DOHH2 (cell line): ENCODE results near the gene HDAC6.
"Not testable (repeated sequence)": the region's sequence is repeated elsewhere in the genome, so short reads cannot be mapped to it uniquely, and the experiment has no call there.

ENCODE experiments used
- H3F3A ChIP-seq: fragments of 200-600 bp; sonication (generic), shearing (Covaris generic); 2 replicates; pipeline ENCODE4 v1.6.0; 2016; ENCODE audit warnings: antibody characterized with exemption, mild to moderate bottlenecking; ENCODE audit not compliant: control insufficient read depth, insufficient read depth
- H3K27ac ChIP-seq: fragments of 200-600 bp; sonication (generic); 2 replicates; pipeline ENCODE4 v1.5.1; 2014; ENCODE audit warnings: low read depth, mild to moderate bottlenecking, low read length, moderate library complexity
- H3K27me3 ChIP-seq: fragments of 200-600 bp; sonication (generic); 2 replicates; pipeline ENCODE4 v1.6.1; 2014; ENCODE audit warnings: mild to moderate bottlenecking, low read length, mixed read lengths; ENCODE audit not compliant: control insufficient read depth
- H3K36me3 ChIP-seq: fragments of 200-600 bp; sonication (generic); 2 replicates; pipeline ENCODE4 v1.6.1; 2014; ENCODE audit warnings: mild to moderate bottlenecking, low read length, moderate library complexity, mixed read lengths; ENCODE audit not compliant: control insufficient read depth
- H3K4me1 ChIP-seq: fragments of 200-600 bp; sonication (generic); 2 replicates; pipeline ENCODE4 v1.6.1; 2014; ENCODE audit warnings: mild to moderate bottlenecking, low read length, mixed read lengths; ENCODE audit not compliant: control insufficient read depth
- H3K4me2 ChIP-seq: fragments of 200-600 bp; sonication (generic); 2 replicates; pipeline ENCODE4 v1.6.0; 2014; ENCODE audit warnings: mild to moderate bottlenecking, low read length, moderate library complexity
- H3K4me3 ChIP-seq: fragments of 200-600 bp; sonication (generic); 2 replicates; pipeline ENCODE4 v1.5.1; 2014; ENCODE audit warnings: mild to moderate bottlenecking, low read length, mixed read lengths
- H3K79me2 ChIP-seq: fragments of 200-600 bp; sonication (generic); 2 replicates; pipeline ENCODE4 v1.6.1; 2014; ENCODE audit warnings: mild to moderate bottlenecking, low read length, mixed read lengths; ENCODE audit not compliant: control insufficient read depth
- H3K9me2 ChIP-seq: fragments of 200-600 bp; sonication (generic); replicated peaks from 2 replicates; pipeline ENCODE4 v1.6.1; 2014; ENCODE audit warnings: mild to moderate bottlenecking, low read length, mixed read lengths; ENCODE audit not compliant: control insufficient read depth
- H3K9me3 ChIP-seq: fragments of 200-600 bp; sonication (generic); 2 replicates; pipeline ENCODE4 v1.6.1; 2014; ENCODE audit warnings: antibody characterized with exemption, low read length, mixed read lengths; ENCODE audit not compliant: control insufficient read depth, insufficient read depth
- H4K20me1 ChIP-seq: fragments of 200-600 bp; sonication (generic); 2 replicates; pipeline ENCODE4 v1.6.0; 2014; ENCODE audit warnings: low read depth, mild to moderate bottlenecking, antibody characterized with exemption, low read length, moderate library complexity; ENCODE audit not compliant: control insufficient read depth, insufficient read depth
- EZH2phosphoT487 ChIP-seq: fragments of 200-600 bp; sonication (generic); IDR thresholded peaks from 2 replicates; pipeline ENCODE4 v1.6.1; 2017; ENCODE audit warnings: borderline replicate concordance, mild to moderate bottlenecking, antibody characterized with exemption, low read length, moderate library complexity, mixed read lengths
- TF ChIP-seq, protein P1 (sequence below): fragments of 200-600 bp; sonication (generic); IDR thresholded peaks from one replicate; pipeline ENCODE4 v1.5.1; 2014; ENCODE audit warnings: antibody characterized with exemption, mild to moderate bottlenecking, low read depth, low read length; ENCODE audit not compliant: poor library complexity, severe bottlenecking

HDAC6 gene

DNA sequence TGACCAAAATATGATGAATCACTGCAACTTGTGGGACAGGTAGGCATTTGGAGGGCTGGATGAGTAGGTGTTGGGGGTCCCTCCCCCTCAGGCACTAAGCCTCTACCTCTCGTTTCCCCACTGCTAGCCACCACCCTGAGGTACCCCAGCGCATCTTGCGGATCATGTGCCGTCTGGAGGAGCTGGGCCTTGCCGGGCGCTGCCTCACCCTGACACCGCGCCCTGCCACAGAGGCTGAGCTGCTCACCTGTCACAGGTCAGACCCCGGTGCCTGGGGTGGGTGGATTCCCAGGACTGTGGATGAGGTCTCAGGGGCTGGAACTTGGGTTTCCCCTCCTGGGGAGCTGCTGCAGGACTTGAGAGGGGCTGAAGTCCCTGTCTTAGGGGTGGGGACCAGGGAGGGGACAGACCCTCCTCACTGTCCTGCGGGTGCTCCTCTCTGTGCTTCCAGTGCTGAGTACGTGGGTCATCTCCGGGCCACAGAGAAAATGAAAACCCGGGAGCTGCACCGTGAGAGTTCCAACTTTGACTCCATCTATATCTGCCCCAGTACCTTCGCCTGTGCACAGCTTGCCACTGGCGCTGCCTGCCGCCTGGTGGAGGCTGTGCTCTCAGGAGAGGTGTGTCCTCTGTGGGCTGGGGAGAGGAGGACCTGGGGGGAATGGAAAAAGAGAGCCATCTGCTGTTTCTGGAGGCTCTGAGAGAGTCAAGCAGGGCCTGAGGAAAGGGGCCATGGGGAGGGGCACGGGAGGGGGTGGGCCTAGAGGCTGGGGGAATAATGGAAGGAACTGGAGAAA is 14.3 kb downstream of the HDAC6 start:
- Histone ChIP-seq H3K27ac (no peak overlapping the region), H3F3A (no peaks in the 10 kb centered on the region), H3K36me3 (no peaks in the 10 kb centered on the region), H3K9me2 (no peaks in the 10 kb centered on the region), H3K79me2 (no peaks in the 10 kb centered on the region), H3K27me3 (no peaks in the 10 kb centered on the region), H3K9me3 (no peaks in the 10 kb centered on the region), H3K4me1 (no peaks in the 10 kb centered on the region), H3K4me2 (no peak overlapping the region), H3K4me3 (no peak overlapping the region), H4K20me1 (no peaks in the 10 kb centered on the region)
- TF ChIP-seq EZH2phosphoT487: no peak
- TF ChIP-seq, protein P1, sequence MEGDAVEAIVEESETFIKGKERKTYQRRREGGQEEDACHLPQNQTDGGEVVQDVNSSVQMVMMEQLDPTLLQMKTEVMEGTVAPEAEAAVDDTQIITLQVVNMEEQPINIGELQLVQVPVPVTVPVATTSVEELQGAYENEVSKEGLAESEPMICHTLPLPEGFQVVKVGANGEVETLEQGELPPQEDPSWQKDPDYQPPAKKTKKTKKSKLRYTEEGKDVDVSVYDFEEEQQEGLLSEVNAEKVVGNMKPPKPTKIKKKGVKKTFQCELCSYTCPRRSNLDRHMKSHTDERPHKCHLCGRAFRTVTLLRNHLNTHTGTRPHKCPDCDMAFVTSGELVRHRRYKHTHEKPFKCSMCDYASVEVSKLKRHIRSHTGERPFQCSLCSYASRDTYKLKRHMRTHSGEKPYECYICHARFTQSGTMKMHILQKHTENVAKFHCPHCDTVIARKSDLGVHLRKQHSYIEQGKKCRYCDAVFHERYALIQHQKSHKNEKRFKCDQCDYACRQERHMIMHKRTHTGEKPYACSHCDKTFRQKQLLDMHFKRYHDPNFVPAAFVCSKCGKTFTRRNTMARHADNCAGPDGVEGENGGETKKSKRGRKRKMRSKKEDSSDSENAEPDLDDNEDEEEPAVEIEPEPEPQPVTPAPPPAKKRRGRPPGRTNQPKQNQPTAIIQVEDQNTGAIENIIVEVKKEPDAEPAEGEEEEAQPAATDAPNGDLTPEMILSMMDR: no peak

GRCh38 chrX:48818098-48818497 is 16.2 kb downstream of the HDAC6 start:
- H3K27ac ChIP-seq: no peak overlapping the region
- no peaks in the 10 kb centered on the region for H3K36me3 ChIP-seq
- H3K4me1 ChIP-seq: no peaks in the 10 kb centered on the region
- no peaks in the 10 kb centered on the region for H3K9me2 ChIP-seq
- H3K9me3 ChIP-seq: no peaks in the 10 kb centered on the region
- no peaks in the 10 kb centered on the region for H3F3A ChIP-seq
- H3K79me2 ChIP-seq: no peaks in the 10 kb centered on the region
- no peaks in the 10 kb centered on the region for H4K20me1 ChIP-seq
- no peaks in the 10 kb centered on the region for H3K27me3 ChIP-seq
- H3K4me2 ChIP-seq: no peak overlapping the region
- H3K4me3 ChIP-seq: no peak overlapping the region
- TF ChIP-seq, protein P1: no peak
- TF ChIP-seq EZH2phosphoT487: no peak

DNA sequence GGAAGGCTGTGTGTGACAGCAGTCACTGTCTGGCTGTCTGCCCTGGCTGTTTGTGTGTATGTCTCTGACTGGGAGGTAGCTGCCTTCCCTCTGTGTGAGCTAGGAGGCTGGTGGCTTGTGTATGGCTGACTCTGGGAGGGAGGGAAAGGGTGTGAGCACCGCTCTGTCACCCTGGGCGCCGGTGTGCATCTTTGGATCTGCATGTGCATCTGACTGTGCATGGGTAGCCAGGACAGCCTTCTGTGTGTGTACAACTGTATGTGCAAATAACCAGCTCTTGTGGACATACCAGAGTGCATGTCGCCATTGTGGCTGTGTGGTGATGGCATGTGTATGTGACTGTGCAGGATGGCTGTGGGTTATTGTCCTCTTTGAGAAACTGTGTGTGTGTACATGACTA is 17.0 kb downstream of the HDAC6 start:
- no peaks in the 10 kb centered on the region for H4K20me1 ChIP-seq
- no peaks in the 10 kb centered on the region for H3F3A ChIP-seq
- TF ChIP-seq EZH2phosphoT487: no peak
- TF ChIP-seq, protein P1: no peak
- no peaks in the 10 kb centered on the region for H3K36me3 ChIP-seq
- no peak overlapping the region for H3K4me2 ChIP-seq
- H3K79me2 ChIP-seq: no peaks in the 10 kb centered on the region
- no peaks in the 10 kb centered on the region for H3K9me2 ChIP-seq
- H3K27me3 ChIP-seq: no peaks in the 10 kb centered on the region
- no peaks in the 10 kb centered on the region for H3K4me1 ChIP-seq
- no peak overlapping the region for H3K4me3 ChIP-seq
- no peaks in the 10 kb centered on the region for H3K9me3 ChIP-seq
- no peak overlapping the region for H3K27ac ChIP-seq

GRCh38 chrX:48819394-48819793 is 17.5 kb downstream of the HDAC6 start:
- H3K4me2 ChIP-seq, H3K4me1 ChIP-seq, H3K36me3 ChIP-seq, H3K27ac ChIP-seq, H3K9me3 ChIP-seq, H4K20me1 ChIP-seq, H3K27me3 ChIP-seq, H3K4me3 ChIP-seq, H3K9me2 ChIP-seq, H3F3A ChIP-seq, H3K79me2 ChIP-seq: not testable (repeated sequence)
